ENCODE results near the gene SPTLC3.

GRCh38 chr20:13207016-13207415 lies 198.2 kb downstream of the SPTLC3 start:
- TF ChIP-seq CTCF (conservative IDR thresholded peaks at IDR 0.05 in 1 of 2, IDR thresholded peaks at IDR 0.05 in 1 of 2; ENCODE audit: extremely low read depth in 1 of 2, insufficient read depth in 1 of 2, low read depth in 1 of 2, low read length in 2 of 2) (no peak), EZH2 (IDR thresholded peaks at IDR 0.05; ENCODE audit: borderline replicate concordance, low read length) (no peak)

All from mammary epithelial cell (primary cell).